Caki2 (cell line): ENCODE results near the gene KCNN3. TPM values are rescaled to one million over a fixed set of nuclear protein-coding genes. Genes with fewer than 3 reads are reported as not detected.

ENCODE experiments used
- DNase-seq: peaks from one replicate; pipeline ENCODE4 v3.0.0-alpha.2; 2015; ENCODE audit warnings: low read depth
- in situ Hi-C: cut with HindIII; loops from 2 replicates; pipeline ENCODE4 v1.10.0; 2016; ENCODE audit warnings: low sequenced_read_pairs, low pct_unique_long_range_greater_than_20kb, mixed read lengths
- total RNA-seq: library from RNA; depleted of rRNA; stranded (reverse); fragments of >200 nt; shearing (Covaris generic); gene quantifications from 2 replicates; pipeline ENCODE4 v1.2.3, GENCODE V29; 2014; ENCODE audit warnings: low replicate concordance

The KCNN3 gene
- total RNA-seq, 1 experiment from 2014 or later = not detected

- in situ Hi-C loops = no loop called here
- no peak for DNase-seq
These were observed 36.9 kb downstream of the KCNN3 start for GRCh38 chr1:154833209-154833608.

DNA sequence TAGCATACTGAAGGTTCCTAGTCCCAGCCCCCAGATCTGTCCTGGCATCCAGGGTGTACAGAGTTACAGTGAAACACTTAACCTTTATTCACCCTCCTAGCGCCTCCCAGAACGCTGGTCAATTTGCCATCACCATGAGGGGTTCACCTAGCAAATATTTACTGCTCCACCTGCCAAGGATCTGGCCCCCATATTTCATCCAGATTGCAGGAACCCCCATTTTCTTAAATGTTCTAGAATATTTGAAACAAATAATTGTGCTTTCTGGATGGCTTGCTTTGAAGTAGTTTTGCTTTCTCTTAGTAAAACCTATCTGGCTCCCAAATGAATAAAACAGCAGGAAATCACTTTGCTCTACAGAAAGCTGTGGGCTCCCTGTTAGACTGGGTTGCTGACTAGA lies 37.7 kb downstream of the KCNN3 start:
- no peak for DNase-seq
- in situ Hi-C loops = no loop called here

- in situ Hi-C loops = no loop called here
- no peak for DNase-seq
These were observed 38.6 kb downstream of the KCNN3 start for GRCh38 chr1:154831462-154831861.

DNA sequence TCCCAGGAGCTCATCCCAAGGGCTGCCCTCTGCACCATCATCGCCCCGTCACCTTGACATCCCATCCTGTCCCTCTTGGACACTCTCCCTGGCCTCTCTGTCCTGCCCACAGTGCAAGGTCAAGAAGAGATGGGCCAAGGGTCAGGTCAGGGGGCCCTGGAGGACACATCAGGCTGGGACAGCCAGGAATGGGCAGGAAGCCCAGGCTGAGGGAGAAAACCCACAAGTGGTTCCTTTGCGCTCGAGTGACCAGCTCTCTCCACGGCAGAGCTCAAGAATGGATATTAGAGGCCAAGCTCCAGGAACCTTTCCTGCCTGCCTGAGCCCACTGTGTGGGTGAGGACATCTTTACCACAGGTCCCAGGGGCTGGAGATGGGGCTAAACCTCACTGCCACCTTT lies 41.0 kb downstream of the KCNN3 start:
- in situ Hi-C loops = no loop called here
- DNase-seq = no peak

GRCh38 chr1:154824179-154825000 lies 45.7 kb downstream of the KCNN3 start:
- DNase-seq = no peak
- in situ Hi-C loops = no loop called here

DNA sequence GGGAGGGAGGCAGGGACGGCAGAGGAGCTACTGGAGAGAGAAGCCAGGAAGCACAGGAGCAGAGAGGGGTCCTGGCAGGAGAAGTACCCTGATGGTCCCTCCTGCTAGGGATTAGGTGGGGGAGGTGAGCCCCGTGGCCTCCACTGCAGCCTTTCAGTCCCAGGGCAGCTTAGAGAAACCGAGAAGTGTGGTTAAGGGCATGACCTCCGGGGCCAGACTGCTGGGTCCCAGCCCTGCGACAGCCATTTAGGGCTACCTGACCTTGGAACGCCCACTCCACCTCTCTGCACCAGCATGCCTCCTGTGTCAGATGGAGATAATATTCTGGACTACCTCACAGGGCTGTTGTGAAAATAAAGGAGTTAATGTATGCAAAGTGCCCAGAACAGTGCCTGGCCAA lies 47.4 kb downstream of the KCNN3 start:
- no peak for DNase-seq
- in situ Hi-C loops = no loop called here

DNA sequence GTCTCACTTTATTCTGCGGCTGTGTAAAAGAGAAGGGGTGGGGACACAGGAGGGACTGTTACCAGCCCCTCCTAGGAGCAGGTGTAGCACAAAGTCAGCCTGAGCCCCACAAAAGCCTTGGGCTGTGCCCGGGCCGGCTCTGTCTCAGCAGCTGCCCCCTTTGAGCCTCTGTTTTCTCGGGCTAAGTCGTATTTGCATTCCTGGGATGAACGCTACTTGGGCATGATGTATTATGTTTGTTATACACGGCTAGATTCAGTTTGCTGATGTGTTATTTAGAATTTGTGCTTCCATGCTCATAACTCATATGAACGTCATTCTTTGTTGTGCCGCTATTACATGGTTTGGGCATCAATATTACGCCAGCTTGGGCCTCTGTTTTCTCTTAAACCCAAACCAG lies 47.8 kb downstream of the KCNN3 start:
- in situ Hi-C loops = no loop called here

DNA sequence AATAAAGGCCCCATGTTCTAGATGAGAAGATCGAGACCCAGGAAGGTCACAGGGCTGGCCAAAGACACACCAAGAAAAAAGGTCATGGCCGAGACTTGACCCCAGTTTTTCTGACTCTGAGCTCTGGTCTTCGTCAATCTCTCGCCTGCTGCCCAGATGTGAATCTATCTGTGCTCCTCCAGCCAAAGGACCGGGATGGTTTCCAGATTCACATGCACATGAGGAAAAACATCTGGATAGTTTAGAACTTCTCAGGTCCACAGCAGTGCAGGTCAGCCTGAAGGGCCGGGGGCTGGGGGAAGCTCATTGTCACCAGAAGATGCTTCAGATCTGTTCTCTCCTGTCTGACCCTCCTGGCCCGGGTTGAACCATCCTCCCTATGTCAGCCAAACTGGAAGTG lies 49.0 kb downstream of the KCNN3 start:
- in situ Hi-C loops = no loop called here
- no peak for DNase-seq

More for the DNA sequence above, 47.8 kb downstream of the KCNN3 start:
- no peak for DNase-seq

DNA sequence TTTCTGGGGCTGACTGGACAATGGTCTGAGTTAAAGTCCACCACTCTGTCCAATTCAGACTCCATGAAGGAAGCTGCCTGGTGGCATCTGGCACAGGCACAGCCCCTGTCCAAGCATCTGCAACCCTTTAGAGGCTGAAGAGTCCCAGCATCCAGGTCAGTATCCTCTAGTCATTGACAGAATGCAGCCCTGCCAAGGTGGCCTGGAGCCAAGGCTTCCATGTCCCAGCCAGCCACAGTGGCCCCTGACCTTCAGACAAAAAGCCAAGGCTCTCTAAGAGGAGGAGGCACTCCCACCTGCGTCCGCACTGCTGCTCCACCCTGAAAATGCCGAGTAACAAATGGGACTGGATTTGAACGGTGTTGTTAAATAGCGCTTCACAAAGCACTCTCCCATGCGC lies 49.4 kb downstream of the KCNN3 start:
- DNase-seq = no peak
- in situ Hi-C loops = no loop called here

DNA sequence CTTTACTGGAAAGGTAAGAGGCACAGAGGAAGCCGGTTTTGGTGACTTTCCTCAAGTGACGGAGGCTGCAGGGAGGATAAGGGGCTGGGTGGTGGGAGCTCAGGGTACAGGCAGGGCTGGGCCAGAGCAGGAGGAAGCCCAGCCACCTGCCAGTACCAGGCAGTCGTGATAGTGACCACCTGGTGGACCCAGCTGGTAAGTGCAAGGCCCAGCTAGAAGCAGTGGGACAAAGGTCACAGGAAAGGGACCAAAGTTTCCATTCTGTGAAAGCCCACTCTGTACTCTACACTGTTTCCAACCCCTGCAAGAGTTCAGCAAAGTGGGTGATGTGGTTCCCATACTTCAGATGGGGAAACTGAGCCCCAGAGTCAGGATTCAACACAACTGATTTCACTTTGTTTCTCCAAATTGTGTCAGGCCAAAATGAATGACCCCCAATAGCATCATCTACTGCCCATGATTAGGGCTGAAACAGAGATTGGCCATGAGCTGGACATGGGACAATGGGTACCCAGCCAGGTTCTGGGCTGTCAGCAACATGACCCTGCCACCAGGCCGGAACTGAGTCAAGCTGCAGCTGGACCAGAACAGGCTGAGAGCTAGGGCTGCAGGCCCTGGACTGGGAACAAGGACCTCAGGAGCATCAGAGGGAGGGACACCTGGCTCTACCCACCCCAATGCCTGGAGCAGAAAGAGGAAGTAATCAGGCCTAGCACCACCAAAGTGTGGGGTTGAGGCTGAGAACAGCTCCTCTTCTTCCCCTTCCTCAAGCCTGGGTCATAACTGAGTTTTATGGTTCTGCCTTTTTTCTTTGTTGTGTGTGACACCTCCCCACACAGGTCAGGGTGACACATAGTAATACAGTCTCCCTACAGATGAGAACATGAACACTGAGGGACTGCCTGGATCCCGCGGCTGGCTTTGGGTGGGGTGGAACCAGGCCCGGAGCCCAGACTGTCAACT lies 50.2 kb downstream of the KCNN3 start:
- no peak for DNase-seq
- in situ Hi-C loops = no loop called here

DNA sequence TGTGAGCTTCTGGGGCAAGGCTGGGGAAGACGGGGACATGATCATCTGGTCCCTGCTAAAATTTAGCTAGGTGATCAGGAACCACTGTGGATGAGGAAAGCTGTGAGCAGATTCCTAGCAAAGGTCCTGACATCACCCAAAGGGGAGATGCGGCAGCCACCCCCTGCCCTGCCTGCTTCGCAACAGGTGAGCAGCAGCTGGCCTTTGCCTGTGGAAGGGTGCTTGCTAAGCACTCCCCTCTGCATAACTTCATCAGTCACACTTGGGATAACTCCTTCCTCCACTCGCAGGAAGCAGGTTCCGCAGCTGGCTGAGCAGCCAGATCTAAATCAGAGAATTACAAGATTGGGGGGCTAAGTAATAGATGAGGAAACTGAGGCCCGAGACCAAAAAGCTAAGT lies 51.2 kb downstream of the KCNN3 start:
- no peak for DNase-seq
- in situ Hi-C loops = no loop called here

- no peak for DNase-seq
- in situ Hi-C loops = no loop called here
These were observed 53.1 kb downstream of the KCNN3 start for GRCh38 chr1:154816937-154817336.

GRCh38 chr1:154816369-154816768 lies 53.7 kb downstream of the KCNN3 start:
- in situ Hi-C loops = no loop called here

GRCh38 chr1:154813846-154814505 lies 56.1 kb downstream of the KCNN3 start:
- no peak for DNase-seq
- in situ Hi-C loops = no loop called here

More at GRCh38 chr1:154816369-154816768, 53.7 kb downstream of the KCNN3 start:
- no peak for DNase-seq

- DNase-seq = no peak
- in situ Hi-C loops = no loop called here
These were observed 56.7 kb downstream of the KCNN3 start for GRCh38 chr1:154813300-154813816.

DNA sequence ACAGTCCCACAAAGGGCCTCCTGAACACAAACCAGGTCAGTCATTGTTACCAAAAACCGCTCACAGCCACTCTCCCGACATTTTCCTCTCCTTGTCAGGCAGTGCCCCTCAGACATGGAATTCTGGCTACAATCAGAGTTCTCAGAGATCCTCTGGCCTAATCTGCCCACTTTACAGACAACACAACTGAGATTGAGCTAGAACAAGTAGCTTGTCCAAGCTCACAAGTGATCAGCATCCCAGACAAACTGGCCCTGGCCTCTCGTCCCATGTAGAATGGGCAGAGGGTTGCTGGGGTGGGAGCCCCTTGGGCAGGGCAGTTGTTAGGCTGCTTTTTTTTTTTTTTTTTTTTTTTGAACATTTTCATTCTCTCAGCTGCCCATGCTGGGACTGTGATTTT lies 57.2 kb downstream of the KCNN3 start:
- no peak for DNase-seq
- in situ Hi-C loops = no loop called here

- no peak for DNase-seq
- in situ Hi-C loops = no loop called here
These were observed 59.5 kb downstream of the KCNN3 start for GRCh38 chr1:154810571-154810970.
